GM19468 (cell line): ENCODE measurements around the gene AMBRA1.

ENCODE experiments used
- ATAC-seq: cut with Tn5 transposase; IDR thresholded peaks from one replicate; pipeline ENCODE4 v1.9.1; 2021; ENCODE audit warnings: mild to moderate bottlenecking, moderate library complexity, moderate number of reproducible peaks; ENCODE audit not compliant: unreplicated experiment; ENCODE audit errors: extremely low read depth

Gene AMBRA1

GRCh38 chr11:46417711-46418110 is 176.1 kb downstream of the AMBRA1 start:
- ATAC-seq: no peak

GRCh38 chr11:46414879-46415278 is 178.9 kb downstream of the AMBRA1 start:
- no peak for ATAC-seq

- ATAC-seq: no peak
Measured at GRCh38 chr11:46414466-46414796, 179.4 kb downstream of the AMBRA1 start.

- ATAC-seq: no peak
Measured at GRCh38 chr11:46413760-46414465, 179.9 kb downstream of the AMBRA1 start.

GRCh38 chr11:46410021-46410420 is 183.8 kb downstream of the AMBRA1 start:
- no peak for ATAC-seq

- no peak for ATAC-seq
Measured at GRCh38 chr11:46408407-46408986, 185.3 kb downstream of the AMBRA1 start.

GRCh38 chr11:46407635-46408034 is 186.2 kb downstream of the AMBRA1 start:
- no peak for ATAC-seq

GRCh38 chr11:46404476-46405017 is 189.3 kb downstream of the AMBRA1 start:
- ATAC-seq: no peak

- no peak for ATAC-seq
Measured at GRCh38 chr11:46402957-46403902, 190.6 kb downstream of the AMBRA1 start.

GRCh38 chr11:46397526-46397925 is 196.3 kb downstream of the AMBRA1 start:
- ATAC-seq: no peak

- no peak for ATAC-seq
Measured at GRCh38 chr11:46393759-46394158, 200.1 kb downstream of the AMBRA1 start.

GRCh38 chr11:46393231-46393616 is 200.6 kb downstream of the AMBRA1 start:
- no peak for ATAC-seq

GRCh38 chr11:46392421-46393230 is 201.2 kb downstream of the AMBRA1 start:
- peak; percentile 58 for ATAC-seq

GRCh38 chr11:46391578-46392420 is 202.0 kb downstream of the AMBRA1 start, which contains the start of gene CHRM4:
Gene CHRM4, minus strand, starts transcription at chr11:46391776. Its CDS starts 5,219 bp downstream, at chr11:46386557.
- ATAC-seq: no peak

- ATAC-seq: no peak
Measured at GRCh38 chr11:46391186-46391577, 202.6 kb downstream of the AMBRA1 start.

- ATAC-seq: no peak
Measured at GRCh38 chr11:46390331-46391171, 203.3 kb downstream of the AMBRA1 start.

GRCh38 chr11:46389450-46390330 is 204.1 kb downstream of the AMBRA1 start:
- no peak for ATAC-seq
